CD4-positive, alpha-beta T cell (primary cell): Measurements from ENCODE around the gene DAPK1. TPM values are rescaled to one million over a fixed set of nuclear protein-coding genes. Genes with fewer than 3 reads are reported as not detected.
"Not testable (repeated sequence)": the region's sequence is repeated elsewhere in the genome, so short reads cannot be mapped to it uniquely, and the experiment has no call there.

Experiments used
- ATAC-seq: fragments of 200-7000 bp; cut with Tn5 transposase; one replicate; pipeline ENCODE4 v1.10.0; 2022; ENCODE audit warnings: mild to moderate bottlenecking; ENCODE audit not compliant: poor library complexity
- CTCF ChIA-PET: fragments of 350-600 bp; sonication (Branson Sonifier 250); formaldehyde crosslinking; loops from one replicate; lab custom pipeline; 2021; ENCODE audit warnings: antibody characterized with exemption, inconsistent platforms; lab: Charles Lee
- POLR2A ChIA-PET: fragments of 350-600 bp; sonication (Branson Sonifier 250); formaldehyde crosslinking; loops from one replicate; lab custom pipeline; 2021; ENCODE audit warnings: antibody characterized with exemption, inconsistent platforms; lab: Charles Lee
- DNase-seq, 14 experiments: peaks; one replicate each; pipeline ENCODE4 v3.0.0-alpha.2; 2013 to 2020; ENCODE audit warnings: mixed read lengths in 2 of 14
- H3K27ac ChIP-seq, 2 donors: one replicate each; pipeline versions ENCODE4 v1.5.1 to v1.7.0; 2013; ENCODE audit warnings: low read length in 2 of 2, low read depth in 1 of 2, mild to moderate bottlenecking in 1 of 2
- H3K27me3 ChIP-seq, 2 experiments: 1 replicate in 1 of 2; 2 replicates in 1 of 2; pipeline versions ENCODE4 v1.6.1 to v1.7.0; 2013; ENCODE audit warnings: low read length in 2 of 2, control low read depth in 1 of 2, mild to moderate bottlenecking in 1 of 2, moderate library complexity in 1 of 2; ENCODE audit not compliant: insufficient read depth in 2 of 2, control insufficient read depth in 1 of 2
- H3K36me3 ChIP-seq: one replicate; pipeline ENCODE4 v1.6.1; 2013; ENCODE audit warnings: low read length, control low read depth; ENCODE audit not compliant: insufficient read depth
- H3K4me1 ChIP-seq: one replicate; pipeline ENCODE4 v1.6.1; 2013; ENCODE audit warnings: low read length, control low read depth; ENCODE audit not compliant: insufficient read depth
- H3K4me3 ChIP-seq: one replicate; pipeline ENCODE4 v1.5.1; 2013; ENCODE audit warnings: mild to moderate bottlenecking, low read length, moderate library complexity
- H3K9me3 ChIP-seq, 2 experiments: 1 replicate in 1 of 2; 2 replicates in 1 of 2; pipeline versions ENCODE4 v1.6.1 to v1.7.0; 2013; ENCODE audit warnings: low read length in 2 of 2, mild to moderate bottlenecking in 2 of 2, control low read depth in 1 of 2, moderate library complexity in 1 of 2; ENCODE audit not compliant: control insufficient read depth in 1 of 2, insufficient read depth in 1 of 2
- H3K27ac Mint-ChIP-seq: one replicate; pipeline ENCODE4 v1.8.0; 2020; ENCODE audit warnings: mixed read lengths
- H3K27me3 Mint-ChIP-seq: one replicate; pipeline ENCODE4 v1.8.0; 2021; ENCODE audit warnings: mixed read lengths
- H3K36me3 Mint-ChIP-seq: one replicate; pipeline ENCODE4 v1.8.0; 2021; ENCODE audit warnings: low read depth, mixed read lengths
- H3K4me1 Mint-ChIP-seq: one replicate; pipeline ENCODE4 v1.8.0; 2021; ENCODE audit warnings: low read depth, mixed read lengths
- H3K4me3 Mint-ChIP-seq: one replicate; pipeline ENCODE4 v1.8.0; 2020; ENCODE audit warnings: mild to moderate bottlenecking, mixed read lengths
- H3K9me3 Mint-ChIP-seq: one replicate; pipeline ENCODE4 v1.8.0; 2020; ENCODE audit warnings: mixed read lengths
- CTCF ChIP-seq: fragments of 200-600 bp; IDR thresholded peaks from one replicate; pipeline ENCODE4 v1.8.0; 2022; ENCODE audit warnings: antibody characterized with exemption, mild to moderate bottlenecking
- intact Hi-C, 2 experiments: fragments of 100-400 bp; cut with DNase I in 1 of 2; cut with micrococcal nuclease in 1 of 2; formaldehyde crosslinking; loops; one replicate each; pipeline versions ENCODE4 v1.15.1 to v1.9.0; 2023 to 2025; cut with DNase I, micrococcal nuclease
- total RNA-seq, 174 experiments: library from RNA in 2 of 174; stranded (reverse) in 2 of 174; gene quantifications; one replicate each; pipeline ENCODE4 v1.2.3 and lab custom pipeline; 2021 to 2026

Gene DAPK1
- total RNA-seq, 2 experiments from 2014 or later, result 2.7 TPM

DNA sequence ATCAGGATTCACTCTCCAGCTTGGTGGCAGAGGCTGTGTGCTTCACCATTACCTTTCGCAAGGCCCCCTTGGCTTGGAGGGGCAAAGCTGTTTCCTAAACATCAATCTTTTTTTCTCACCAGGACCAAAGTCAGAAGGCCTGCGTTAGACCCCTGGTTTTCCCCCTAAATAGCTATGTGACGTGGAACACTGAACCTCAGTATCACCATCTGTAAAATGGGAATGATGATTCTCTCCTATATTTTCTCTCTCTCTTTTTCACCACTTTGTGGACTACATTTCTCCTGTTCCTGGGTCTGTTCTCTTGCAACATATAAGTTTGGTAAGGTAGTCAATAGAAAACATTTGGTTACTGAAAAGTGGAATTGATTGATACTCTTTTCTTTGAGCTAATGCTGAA is 50.5 kb downstream of the DAPK1 start:
- no peaks in the 10 kb centered on the region for H3K4me1 ChIP-seq
- H3K36me3 Mint-ChIP-seq, result no peaks in the 10 kb centered on the region
- CTCF ChIA-PET, result no interaction called here
- no peaks in the 10 kb centered on the region for H3K4me1 Mint-ChIP-seq
- DNase-seq (no peak), ATAC-seq (no peak)
- no peaks in the 10 kb centered on the region for H3K9me3 Mint-ChIP-seq
- no peak overlapping the region for H3K4me3 Mint-ChIP-seq
- no peak overlapping the region for H3K27ac ChIP-seq
- intact Hi-C loops, result no loop called here
- peaks cover 0 to 5% of the 10 kb centered on the region in 2 experiments for H3K9me3 ChIP-seq
- POLR2A ChIA-PET, result no interaction called here
- no peak overlapping the region for H3K27ac Mint-ChIP-seq
- peaks cover 0 to 5% of the 10 kb centered on the region in 2 experiments for H3K27me3 ChIP-seq
- no peaks in the 10 kb centered on the region for H3K27me3 Mint-ChIP-seq
- no peaks in the 10 kb centered on the region for H3K36me3 ChIP-seq
- H3K4me3 ChIP-seq, result no peak overlapping the region
- TF ChIP-seq CTCF, result no peak

GRCh38 chr9:87549088-87549487 is 51.4 kb downstream of the DAPK1 start:
- H3K36me3 Mint-ChIP-seq, H3K27me3 ChIP-seq, H3K9me3 ChIP-seq, ATAC-seq, H3K4me1 Mint-ChIP-seq, H3K9me3 Mint-ChIP-seq, H3K27ac ChIP-seq, CTCF ChIA-PET, H3K4me3 ChIP-seq, H3K27ac Mint-ChIP-seq, DNase-seq, H3K36me3 ChIP-seq, H3K4me3 Mint-ChIP-seq, POLR2A ChIA-PET, H3K27me3 Mint-ChIP-seq, H3K4me1 ChIP-seq, intact Hi-C loops: not testable (repeated sequence)

DNA sequence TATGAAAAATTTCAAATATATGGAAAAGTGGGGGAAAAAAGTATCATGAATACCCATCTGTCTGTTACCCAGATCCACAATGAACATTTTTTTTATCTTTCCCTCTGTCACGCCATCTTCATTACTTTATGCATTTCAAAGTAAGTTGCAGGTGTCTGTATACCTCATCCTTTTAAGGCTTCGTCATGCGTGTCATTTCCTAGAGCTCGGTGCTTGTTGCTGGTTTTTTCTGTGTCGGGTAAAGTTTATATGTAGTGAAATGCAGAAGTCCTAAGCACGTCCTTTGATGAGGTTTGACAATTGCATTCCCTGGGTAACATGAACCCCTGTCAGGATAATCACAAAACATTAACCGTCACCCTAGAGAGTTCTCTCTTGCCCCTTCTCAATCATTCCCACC is 52.1 kb downstream of the DAPK1 start:
- ChIA-PET POLR2A (no interaction called here), CTCF (no interaction called here)
- Mint-ChIP-seq H3K4me3 (no peak overlapping the region), H3K9me3 (no peaks in the 10 kb centered on the region), H3K4me1 (no peaks in the 10 kb centered on the region), H3K27me3 (no peaks in the 10 kb centered on the region), H3K36me3 (no peaks in the 10 kb centered on the region), H3K27ac (peak overlapping the region; percentile 59)
- no peak for TF ChIP-seq CTCF
- Histone ChIP-seq H3K4me3 (no peak overlapping the region), H3K27ac (no peak overlapping the region), H3K27me3 (peaks cover 0 to 5% of the 10 kb centered on the region in 2 experiments), H3K9me3 (peaks cover 0 to 5% of the 10 kb centered on the region in 2 experiments), H3K36me3 (no peaks in the 10 kb centered on the region), H3K4me1 (no peaks in the 10 kb centered on the region)
- DNase-seq (no peak), ATAC-seq (peak; percentile 75)
- intact Hi-C loops, result no loop called here

GRCh38 chr9:87550253-87550954 is 52.7 kb downstream of the DAPK1 start:
- H3K36me3 Mint-ChIP-seq, result no peaks in the 10 kb centered on the region
- intact Hi-C loops, result no loop called here
- Histone ChIP-seq H3K27me3 (peaks cover 0 to 5% of the 10 kb centered on the region in 2 experiments), H3K9me3 (peaks cover 0 to 5% of the 10 kb centered on the region in 2 experiments), H3K4me1 (no peaks in the 10 kb centered on the region), H3K27ac (no peak overlapping the region), H3K4me3 (no peak overlapping the region), H3K36me3 (no peaks in the 10 kb centered on the region)
- H3K4me3 Mint-ChIP-seq, result no peak overlapping the region
- DNase-seq (no peak), ATAC-seq (no peak)
- no peak for TF ChIP-seq CTCF
- POLR2A ChIA-PET, result no interaction called here
- CTCF ChIA-PET, result no interaction called here
- no peaks in the 10 kb centered on the region for H3K4me1 Mint-ChIP-seq
- peak overlapping the region; percentile 59 for H3K27ac Mint-ChIP-seq
- H3K27me3 Mint-ChIP-seq, result no peaks in the 10 kb centered on the region
- no peaks in the 10 kb centered on the region for H3K9me3 Mint-ChIP-seq
